GM12878 (cell line): ENCODE measurements around the gene FAM76B. TPM values are rescaled to one million over a fixed set of nuclear protein-coding genes. Genes with fewer than 3 reads are reported as not detected.

Source experiments
- CBFB ChIP-seq: IDR thresholded peaks from 2 replicates; pipeline ENCODE4 v1.6.1; 2016; ENCODE audit warnings: antibody characterized with exemption, low read depth
- CBX5 ChIP-seq: sonication (generic); IDR thresholded peaks from 2 replicates; pipeline ENCODE4 v1.6.1; 2016; ENCODE audit warnings: low read depth, moderate library complexity, mild to moderate bottlenecking, inconsistent platforms
- CREM ChIP-seq: IDR thresholded peaks from 2 replicates; pipeline ENCODE4 v1.6.1; 2014; ENCODE audit warnings: antibody characterized with exemption, low read depth
- E2F8 ChIP-seq: fragments of 450-650 bp; IDR thresholded peaks from 2 replicates; pipeline ENCODE4 v1.6.1; 2018; ENCODE audit warnings: mild to moderate bottlenecking, low read depth, moderate library complexity; ENCODE audit not compliant: partially characterized antibody
- E4F1 ChIP-seq: fragments of 450-650 bp; IDR thresholded peaks from 2 replicates; pipeline ENCODE4 v1.6.1; 2018; ENCODE audit warnings: borderline replicate concordance, mild to moderate bottlenecking; ENCODE audit not compliant: partially characterized antibody
- EED ChIP-seq: sonication (generic); IDR thresholded peaks from 2 replicates; pipeline ENCODE4 v1.6.1; 2016; ENCODE audit warnings: antibody characterized with exemption, low read depth
- IRF4 ChIP-seq: IDR thresholded peaks from 2 replicates; pipeline ENCODE4 v1.6.1; 2011; ENCODE audit warnings: low read depth, low read length
- MAX ChIP-seq: IDR thresholded peaks from 2 replicates; pipeline ENCODE4 v1.6.1; 2012; ENCODE audit warnings: low read depth, low read length, improper control_type of control experiment
- MTA2 ChIP-seq: fragments of 450-650 bp; IDR thresholded peaks from 2 replicates; pipeline ENCODE4 v1.6.1; 2016; ENCODE audit warnings: low read depth, mild to moderate bottlenecking, moderate library complexity
- PBX3 ChIP-seq: IDR thresholded peaks from 2 replicates; pipeline ENCODE4 v1.6.1; 2011; ENCODE audit warnings: mild to moderate bottlenecking, low read depth, low read length, moderate library complexity; ENCODE audit not compliant: insufficient replicate concordance
- PKNOX1 ChIP-seq: fragments of 450-650 bp; IDR thresholded peaks from 2 replicates; pipeline ENCODE4 v1.6.1; 2016; ENCODE audit warnings: mild to moderate bottlenecking
- SIN3A ChIP-seq: IDR thresholded peaks from 2 replicates; pipeline ENCODE4 v1.6.1; 2012; ENCODE audit warnings: low read depth, low read length, improper control_type of control experiment
- SMAD1 ChIP-seq: fragments of 450-650 bp; IDR thresholded peaks from 2 replicates; pipeline ENCODE4 v1.6.1; 2018; ENCODE audit warnings: mild to moderate bottlenecking, low read depth; ENCODE audit not compliant: partially characterized antibody
- SPI1 ChIP-seq: IDR thresholded peaks from 2 replicates; pipeline ENCODE4 v1.6.1; 2011; ENCODE audit warnings: low read depth, mild to moderate bottlenecking, low read length, moderate library complexity, borderline replicate concordance; ENCODE audit not compliant: insufficient read depth
- STAT1 ChIP-seq: fragments of 450-650 bp; conservative IDR thresholded peaks from 2 replicates; pipeline ENCODE4 v1.6.1; 2014; ENCODE audit warnings: antibody characterized with exemption, mild to moderate bottlenecking
- TAF1 ChIP-seq: IDR thresholded peaks from 2 replicates; pipeline ENCODE4 v1.6.1; 2011; ENCODE audit warnings: mild to moderate bottlenecking, low read depth, low read length, borderline replicate concordance
- ZBTB11 ChIP-seq: fragments of 450-650 bp; formaldehyde crosslinking; IDR thresholded peaks from 2 replicates; pipeline ENCODE4 v1.5.0; 2022; ENCODE audit warnings: mild to moderate bottlenecking, missing genetic modification characterization
- polyA plus RNA-seq, 11 experiments: library from polyadenylated mRNA; depleted of rRNA in 4 of 11; unstranded in 6 of 11; stranded (reverse) in 5 of 11; fragments of >200 nt; fragmentation: Nextera tagmentation in 4 of 11; fragmentation: Illumina TruSeq in 1 of 11; extraction: Ambion mirVana in 4 of 11; extraction: Trizol in 1 of 11; gene quantifications; 1 replicate in 1 of 11; 2 replicates in 10 of 11; pipeline versions ENCODE4 v1.2.1 to v1.2.3, GENCODE V29; 2011 to 2016; ENCODE audit warnings: inconsistent platforms in 2 of 11, missing spikeins in 2 of 11, low read depth in 1 of 11
- total RNA-seq, 4 experiments: library from RNA; depleted of rRNA in 3 of 4; stranded (reverse); fragments of >200 nt in 3 of 4; fragmentation: Illumina TruSeq in 1 of 4; extraction: Trizol in 1 of 4; gene quantifications; 2 replicates each; pipeline versions ENCODE4 v1.2.1 to v1.2.3, GENCODE V29; 2013 to 2021

The FAM76B gene
- total and polyA plus RNA-seq, 10 of the 15 experiments (the other 5 are each of a cell fraction or from before 2014, with no cell fraction given) = 13.5 to 56.8 (median 28.4) TPM

GRCh38 chr11:95789506-95790122 is at the start of gene FAM76B (continued):
- TF ChIP-seq SMAD1 (no peak), CBX5 (peak; percentile 64; the same call in 1 of the 2 replicates), MAX (peak; percentile 73), PBX3 (peak; percentile 45), MTA2 (no peak), E4F1 (no peak), TAF1 (peak; percentile 85; the same call in 1 of the 2 replicates), ZBTB11 (CRISPR knock-in tag) (no peak), SIN3A (peak; percentile 83), IRF4 (peak; percentile 69), CBFB (peak; percentile 74), EED (no peak), STAT1 (no peak), SPI1 (no peak; the same call in none of the 2 replicates), E2F8 (peak; percentile 76), PKNOX1 (no peak), CREM (peak; percentile 96)
